ENCODE results near the gene CCN6.

GRCh38 chr6:112087136-112087911, 33.4 kb downstream of the CCN6 start, which contains the start of the genes FAM229B and TUBE1:
- TF ChIP-seq POLR2A (IDR thresholded peaks at IDR 0.05), result peak; percentile 80
- TF ChIP-seq, protein P1, sequence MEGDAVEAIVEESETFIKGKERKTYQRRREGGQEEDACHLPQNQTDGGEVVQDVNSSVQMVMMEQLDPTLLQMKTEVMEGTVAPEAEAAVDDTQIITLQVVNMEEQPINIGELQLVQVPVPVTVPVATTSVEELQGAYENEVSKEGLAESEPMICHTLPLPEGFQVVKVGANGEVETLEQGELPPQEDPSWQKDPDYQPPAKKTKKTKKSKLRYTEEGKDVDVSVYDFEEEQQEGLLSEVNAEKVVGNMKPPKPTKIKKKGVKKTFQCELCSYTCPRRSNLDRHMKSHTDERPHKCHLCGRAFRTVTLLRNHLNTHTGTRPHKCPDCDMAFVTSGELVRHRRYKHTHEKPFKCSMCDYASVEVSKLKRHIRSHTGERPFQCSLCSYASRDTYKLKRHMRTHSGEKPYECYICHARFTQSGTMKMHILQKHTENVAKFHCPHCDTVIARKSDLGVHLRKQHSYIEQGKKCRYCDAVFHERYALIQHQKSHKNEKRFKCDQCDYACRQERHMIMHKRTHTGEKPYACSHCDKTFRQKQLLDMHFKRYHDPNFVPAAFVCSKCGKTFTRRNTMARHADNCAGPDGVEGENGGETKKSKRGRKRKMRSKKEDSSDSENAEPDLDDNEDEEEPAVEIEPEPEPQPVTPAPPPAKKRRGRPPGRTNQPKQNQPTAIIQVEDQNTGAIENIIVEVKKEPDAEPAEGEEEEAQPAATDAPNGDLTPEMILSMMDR (IDR thresholded peaks at IDR 0.05), result no peak

Data from right lobe of liver (tissue), 4 donors.